Subcutaneous adipose tissue (tissue), 4 donors: Measurements from ENCODE around the gene MKS1. TPM values are rescaled to one million over a fixed set of nuclear protein-coding genes. Genes with fewer than 3 reads are reported as not detected.

Experiments used
- total RNA-seq, 4 donors: library from RNA; depleted of rRNA; stranded (reverse); fragments of >200 nt; gene quantifications; one replicate each; pipeline ENCODE4 v1.1.0, GENCODE V29; 2016
- TF ChIP-seq, protein P1 (sequence below): fragments of 450-650 bp; IDR thresholded peaks from one replicate; pipeline ENCODE4 v1.5.1; 2016; ENCODE audit warnings: low read depth, mild to moderate bottlenecking, control low read depth, antibody characterized with exemption, moderate library complexity

The MKS1 gene
- total RNA-seq, 4 donors from 2014 or later = 6.0 to 14.3 (median 9.6) TPM

DNA sequence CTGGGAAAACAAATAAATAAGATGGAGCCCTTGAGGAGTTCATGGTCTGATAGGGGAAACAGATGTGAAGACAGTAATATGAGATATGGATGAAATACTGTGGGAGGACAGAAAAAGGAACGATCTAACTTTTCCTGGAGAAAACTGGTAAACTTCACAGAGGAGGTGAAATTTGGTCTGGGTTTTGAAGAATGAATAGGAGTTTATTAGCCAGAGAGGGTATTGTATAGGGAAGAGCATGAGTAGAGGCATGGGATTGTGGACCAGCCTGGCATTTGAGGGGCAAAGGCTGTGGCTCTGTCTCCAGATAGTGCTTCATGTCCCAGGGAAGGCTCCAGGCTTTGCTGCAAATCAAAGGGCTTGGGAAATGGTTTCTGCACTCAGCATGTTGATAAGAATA lies 20.9 kb upstream of the MKS1 start:
- TF ChIP-seq, protein P1, sequence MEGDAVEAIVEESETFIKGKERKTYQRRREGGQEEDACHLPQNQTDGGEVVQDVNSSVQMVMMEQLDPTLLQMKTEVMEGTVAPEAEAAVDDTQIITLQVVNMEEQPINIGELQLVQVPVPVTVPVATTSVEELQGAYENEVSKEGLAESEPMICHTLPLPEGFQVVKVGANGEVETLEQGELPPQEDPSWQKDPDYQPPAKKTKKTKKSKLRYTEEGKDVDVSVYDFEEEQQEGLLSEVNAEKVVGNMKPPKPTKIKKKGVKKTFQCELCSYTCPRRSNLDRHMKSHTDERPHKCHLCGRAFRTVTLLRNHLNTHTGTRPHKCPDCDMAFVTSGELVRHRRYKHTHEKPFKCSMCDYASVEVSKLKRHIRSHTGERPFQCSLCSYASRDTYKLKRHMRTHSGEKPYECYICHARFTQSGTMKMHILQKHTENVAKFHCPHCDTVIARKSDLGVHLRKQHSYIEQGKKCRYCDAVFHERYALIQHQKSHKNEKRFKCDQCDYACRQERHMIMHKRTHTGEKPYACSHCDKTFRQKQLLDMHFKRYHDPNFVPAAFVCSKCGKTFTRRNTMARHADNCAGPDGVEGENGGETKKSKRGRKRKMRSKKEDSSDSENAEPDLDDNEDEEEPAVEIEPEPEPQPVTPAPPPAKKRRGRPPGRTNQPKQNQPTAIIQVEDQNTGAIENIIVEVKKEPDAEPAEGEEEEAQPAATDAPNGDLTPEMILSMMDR = no peak

DNA sequence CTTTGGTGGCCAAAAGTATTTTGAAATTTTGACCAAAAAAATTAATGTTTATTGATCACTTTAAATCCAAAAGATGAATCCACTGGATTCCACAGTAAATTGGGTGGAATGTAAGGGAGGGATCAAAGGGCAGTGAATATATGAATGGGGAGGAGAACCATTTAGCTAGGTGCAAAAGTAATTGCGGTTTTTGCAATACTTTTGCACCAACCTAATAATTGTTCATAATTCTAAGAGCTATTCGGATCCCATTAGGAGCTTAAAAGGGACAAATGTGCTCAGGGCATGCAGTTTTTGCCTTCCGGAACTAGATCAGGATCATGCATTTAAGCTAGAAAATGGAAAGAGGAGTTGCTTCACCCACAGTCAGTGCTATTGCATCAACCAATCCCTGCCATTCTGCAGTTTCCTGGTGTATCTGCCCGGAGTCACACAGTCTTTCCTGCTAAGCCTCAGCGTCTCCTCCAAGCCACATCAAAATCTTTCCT lies 19.1 kb upstream of the MKS1 start, which contains the start of gene LPO:
Gene LPO, plus strand, starts transcription at position 438 of the 488 bp plus-strand sequence. CDS start 4,396 bp downstream, outside the sequence.
- TF ChIP-seq, protein P1 = no peak

DNA sequence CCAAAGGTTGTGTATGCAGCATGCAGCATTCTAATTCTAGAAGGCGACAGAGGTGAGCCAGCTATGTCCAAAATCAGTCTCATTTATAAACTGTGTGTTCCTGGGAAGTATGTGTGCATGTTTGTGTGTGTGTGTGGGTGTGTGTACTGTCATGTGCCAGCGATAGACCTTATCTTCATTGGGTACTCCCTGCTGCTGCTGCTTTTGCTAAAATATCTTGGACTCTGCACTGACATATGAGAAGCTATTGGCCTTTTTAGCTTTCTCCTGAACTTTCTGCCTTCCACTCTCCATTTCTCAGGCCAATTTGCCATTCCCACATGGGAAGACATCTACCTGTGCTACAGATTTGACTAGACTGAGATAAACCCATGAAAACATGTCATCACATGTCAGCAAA lies 17.3 kb upstream of the MKS1 start:
- TF ChIP-seq, protein P1 = no peak

DNA sequence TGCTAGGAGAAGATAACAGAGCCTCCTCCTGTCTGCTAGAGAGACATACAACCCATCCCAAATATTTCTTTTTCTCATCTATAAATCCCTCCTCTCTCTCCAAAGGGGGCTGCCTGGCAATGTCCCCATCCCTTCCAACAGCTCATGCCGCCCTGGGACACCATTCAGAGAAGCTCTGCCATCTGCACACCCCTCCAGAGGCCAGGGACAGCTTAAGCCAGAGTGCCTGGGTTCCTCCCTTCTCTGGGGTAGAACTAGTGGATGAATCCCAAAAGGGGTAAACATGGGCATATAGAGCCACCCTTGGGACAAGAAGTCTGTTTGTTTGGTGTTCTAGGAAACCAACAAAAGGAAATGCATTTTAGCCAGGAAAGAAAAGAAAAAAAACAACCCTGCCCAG lies 16.8 kb upstream of the MKS1 start:
- TF ChIP-seq, protein P1 = no peak

DNA sequence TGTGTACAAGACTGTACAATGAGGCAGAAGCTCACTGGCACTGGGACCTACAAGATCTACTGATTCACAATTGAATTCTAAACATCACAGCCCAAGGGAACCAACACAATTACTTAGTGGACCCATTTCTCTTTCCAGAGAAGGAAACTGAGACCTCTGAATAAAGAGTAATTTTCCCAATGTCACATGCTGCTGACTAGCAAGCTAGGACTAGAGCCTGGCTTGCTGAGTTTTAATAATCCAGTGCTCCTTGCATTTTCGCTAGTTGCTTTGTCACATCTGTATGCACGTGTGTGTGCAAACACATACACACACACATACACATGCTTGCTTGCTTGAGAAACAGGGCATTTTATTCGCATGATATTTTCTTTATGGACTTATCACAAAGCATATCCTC lies 15.5 kb upstream of the MKS1 start:
- TF ChIP-seq, protein P1 = no peak

DNA sequence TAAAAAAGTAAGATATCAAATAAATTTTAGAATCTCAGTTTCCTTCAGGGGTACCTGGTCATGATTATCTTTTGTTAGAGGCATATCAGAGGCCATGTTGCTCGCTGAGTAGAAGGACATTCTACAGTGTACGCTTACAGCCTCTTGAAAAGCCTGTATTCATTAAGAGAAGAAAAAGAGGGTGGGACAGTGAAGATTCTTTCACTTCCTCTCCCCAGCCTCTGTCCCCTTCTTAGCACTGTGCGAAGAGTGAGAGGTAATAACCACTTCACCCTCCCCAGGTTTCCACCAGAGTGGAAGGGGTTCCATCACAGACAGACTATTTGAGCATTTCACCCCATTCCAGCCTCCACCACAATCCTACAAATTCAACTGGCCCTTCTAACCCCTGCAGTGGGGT lies 14.5 kb upstream of the MKS1 start:
- TF ChIP-seq, protein P1 = no peak

DNA sequence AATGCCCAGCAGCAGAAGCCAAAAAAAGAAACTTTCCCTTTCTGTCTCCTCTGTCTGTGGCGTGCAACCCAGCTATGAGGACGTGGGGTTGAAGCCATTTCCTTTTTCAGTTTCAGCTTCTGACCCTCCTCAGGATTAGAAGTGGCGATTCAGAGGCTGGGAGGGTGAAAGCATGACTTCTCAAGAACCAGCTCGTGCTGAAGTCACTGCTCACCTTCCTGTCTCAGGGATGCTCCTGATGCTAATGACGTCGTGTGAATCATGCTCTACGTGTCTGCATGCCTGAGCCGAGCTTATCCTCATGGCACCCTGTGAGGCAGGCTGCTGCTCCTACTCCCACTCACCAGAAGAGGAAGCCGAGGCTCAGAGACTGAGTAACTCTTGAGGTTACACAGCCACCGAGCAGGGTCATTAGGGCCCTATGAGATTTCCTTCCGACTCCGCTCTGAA lies 13.7 kb upstream of the MKS1 start:
- TF ChIP-seq, protein P1 = no peak
